AG09309 (cell line): ENCODE data around the gene TRIM56.
A peak's percentile ranks its signal among the peaks of the same experiment; 100 is the strongest.
"Not testable (repeated sequence)": the region's sequence is repeated elsewhere in the genome, so short reads cannot be mapped to it uniquely, and the experiment has no call there.

ENCODE experiments used
- DNase-seq: peaks from one replicate; pipeline ENCODE4 v3.0.0-alpha.2; 2010; ENCODE audit warnings: low read depth
- H3K4me3 ChIP-seq: 2 replicates; pipeline ENCODE4 v1.5.1; 2011; ENCODE audit warnings: mild to moderate bottlenecking, low read depth, low read length, moderate library complexity; ENCODE audit not compliant: control insufficient read depth
- TF ChIP-seq, protein P1 (sequence below): IDR thresholded peaks from 2 replicates; pipeline ENCODE4 v1.5.1; 2011; ENCODE audit warnings: mild to moderate bottlenecking, low read depth, low read length, inconsistent platforms; ENCODE audit not compliant: insufficient read depth, control insufficient read depth; ENCODE audit errors: missing control alignments

Gene TRIM56

DNA sequence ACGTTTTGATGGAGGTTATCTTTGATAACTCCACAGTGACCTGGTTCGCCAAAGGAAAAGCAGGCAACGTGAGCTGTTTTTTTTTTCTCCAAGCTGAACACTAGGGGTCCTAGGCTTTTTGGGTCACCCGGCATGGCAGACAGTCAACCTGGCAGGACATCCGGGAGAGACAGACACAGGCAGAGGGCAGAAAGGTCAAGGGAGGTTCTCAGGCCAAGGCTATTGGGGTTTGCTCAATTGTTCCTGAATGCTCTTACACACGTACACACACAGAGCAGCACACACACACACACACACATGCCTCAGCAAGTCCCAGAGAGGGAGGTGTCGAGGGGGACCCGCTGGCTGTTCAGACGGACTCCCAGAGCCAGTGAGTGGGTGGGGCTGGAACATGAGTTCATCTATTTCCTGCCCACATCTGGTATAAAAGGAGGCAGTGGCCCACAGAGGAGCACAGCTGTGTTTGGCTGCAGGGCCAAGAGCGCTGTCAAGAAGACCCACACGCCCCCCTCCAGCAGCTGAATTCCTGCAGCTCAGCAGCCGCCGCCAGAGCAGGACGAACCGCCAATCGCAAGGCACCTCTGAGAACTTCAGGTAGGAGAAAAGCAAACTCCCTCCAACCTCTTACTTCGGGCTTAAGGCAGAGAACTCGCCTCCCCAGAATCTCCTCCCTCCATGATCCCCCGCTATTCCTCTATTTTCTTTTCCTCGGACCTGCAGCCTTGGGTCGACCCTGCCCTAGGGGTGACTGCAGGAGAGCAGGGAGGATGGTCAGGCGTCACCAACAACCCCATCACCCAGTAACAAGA is 41.6 kb downstream of the TRIM56 start, which contains the start of gene SERPINE1:
SERPINE1 (plus strand) TSS at position 454 of the 809 bp plus-strand sequence. CDS start 1,290 bp downstream, outside the sequence.
- peak; percentile 99 for DNase-seq
- peak within 1 kb of the TSS; percentile 91 for H3K4me3 ChIP-seq
- TF ChIP-seq, protein P1, sequence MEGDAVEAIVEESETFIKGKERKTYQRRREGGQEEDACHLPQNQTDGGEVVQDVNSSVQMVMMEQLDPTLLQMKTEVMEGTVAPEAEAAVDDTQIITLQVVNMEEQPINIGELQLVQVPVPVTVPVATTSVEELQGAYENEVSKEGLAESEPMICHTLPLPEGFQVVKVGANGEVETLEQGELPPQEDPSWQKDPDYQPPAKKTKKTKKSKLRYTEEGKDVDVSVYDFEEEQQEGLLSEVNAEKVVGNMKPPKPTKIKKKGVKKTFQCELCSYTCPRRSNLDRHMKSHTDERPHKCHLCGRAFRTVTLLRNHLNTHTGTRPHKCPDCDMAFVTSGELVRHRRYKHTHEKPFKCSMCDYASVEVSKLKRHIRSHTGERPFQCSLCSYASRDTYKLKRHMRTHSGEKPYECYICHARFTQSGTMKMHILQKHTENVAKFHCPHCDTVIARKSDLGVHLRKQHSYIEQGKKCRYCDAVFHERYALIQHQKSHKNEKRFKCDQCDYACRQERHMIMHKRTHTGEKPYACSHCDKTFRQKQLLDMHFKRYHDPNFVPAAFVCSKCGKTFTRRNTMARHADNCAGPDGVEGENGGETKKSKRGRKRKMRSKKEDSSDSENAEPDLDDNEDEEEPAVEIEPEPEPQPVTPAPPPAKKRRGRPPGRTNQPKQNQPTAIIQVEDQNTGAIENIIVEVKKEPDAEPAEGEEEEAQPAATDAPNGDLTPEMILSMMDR, result peak; percentile 40

DNA sequence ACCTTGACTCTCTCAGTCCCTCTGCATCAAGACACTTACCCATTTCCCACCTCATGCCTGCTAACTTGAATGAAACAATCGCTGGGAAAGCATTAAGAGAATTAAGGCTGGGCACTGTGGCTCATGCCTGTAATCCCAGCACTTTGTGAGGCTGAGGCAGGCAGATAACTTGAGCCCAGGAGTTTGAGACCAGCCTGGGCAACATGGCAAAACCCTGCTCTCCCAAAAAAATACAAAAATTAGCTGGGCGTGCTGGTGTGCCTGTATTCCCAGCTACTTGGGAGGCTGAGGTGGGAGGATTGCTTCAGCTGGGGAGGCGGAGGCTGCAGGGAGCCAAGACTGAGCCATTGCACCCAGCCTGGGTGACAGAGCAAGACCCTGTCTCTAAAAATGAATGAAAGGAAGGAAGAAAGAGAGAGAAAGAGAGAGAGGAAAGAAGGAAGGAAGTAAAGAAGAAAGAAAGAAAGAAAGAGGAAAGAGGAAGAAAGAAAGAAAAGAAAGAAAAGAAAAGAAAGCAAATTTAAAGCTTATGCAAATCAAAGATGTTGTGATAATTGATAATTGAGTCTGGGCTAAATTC is 42.3 kb downstream of the TRIM56 start:
- no peak for DNase-seq
- H3K4me3 ChIP-seq, result peak overlapping the region; percentile 91
- TF ChIP-seq, protein P1, result no peak

DNA sequence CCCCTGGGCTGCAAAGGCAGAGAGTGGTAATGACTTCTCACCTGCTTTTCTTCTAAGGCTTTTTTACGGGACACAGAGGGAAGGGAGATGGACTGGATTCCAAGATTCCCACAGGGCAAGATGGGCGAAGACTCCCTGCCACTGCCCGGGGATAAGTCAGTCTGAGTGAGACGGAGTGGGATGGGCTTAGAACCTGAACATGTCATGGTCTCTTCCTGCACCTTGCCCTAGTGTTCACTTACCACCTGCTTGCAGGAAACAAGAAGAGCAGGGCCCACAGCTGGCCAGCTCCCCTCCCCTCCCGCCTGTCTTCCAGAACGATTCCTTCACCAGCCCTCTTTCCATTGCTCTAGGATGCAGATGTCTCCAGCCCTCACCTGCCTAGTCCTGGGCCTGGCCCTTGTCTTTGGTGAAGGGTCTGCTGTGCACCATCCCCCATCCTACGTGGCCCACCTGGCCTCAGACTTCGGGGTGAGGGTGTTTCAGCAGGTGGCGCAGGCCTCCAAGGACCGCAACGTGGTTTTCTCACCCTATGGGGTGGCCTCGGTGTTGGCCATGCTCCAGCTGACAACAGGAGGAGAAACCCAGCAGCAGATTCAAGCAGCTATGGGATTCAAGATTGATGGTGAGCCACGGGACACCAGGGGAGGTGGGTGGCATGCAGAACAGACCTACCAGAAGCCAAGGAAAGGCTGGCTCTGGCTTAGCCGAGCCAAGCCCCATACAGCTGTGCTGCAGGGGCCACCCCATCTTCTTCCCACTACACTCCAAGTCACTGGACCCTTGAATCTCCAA is 43.0 kb downstream of the TRIM56 start:
- peak overlapping the region; percentile 91 for H3K4me3 ChIP-seq
- TF ChIP-seq, protein P1, result no peak
- DNase-seq, result no peak

DNA sequence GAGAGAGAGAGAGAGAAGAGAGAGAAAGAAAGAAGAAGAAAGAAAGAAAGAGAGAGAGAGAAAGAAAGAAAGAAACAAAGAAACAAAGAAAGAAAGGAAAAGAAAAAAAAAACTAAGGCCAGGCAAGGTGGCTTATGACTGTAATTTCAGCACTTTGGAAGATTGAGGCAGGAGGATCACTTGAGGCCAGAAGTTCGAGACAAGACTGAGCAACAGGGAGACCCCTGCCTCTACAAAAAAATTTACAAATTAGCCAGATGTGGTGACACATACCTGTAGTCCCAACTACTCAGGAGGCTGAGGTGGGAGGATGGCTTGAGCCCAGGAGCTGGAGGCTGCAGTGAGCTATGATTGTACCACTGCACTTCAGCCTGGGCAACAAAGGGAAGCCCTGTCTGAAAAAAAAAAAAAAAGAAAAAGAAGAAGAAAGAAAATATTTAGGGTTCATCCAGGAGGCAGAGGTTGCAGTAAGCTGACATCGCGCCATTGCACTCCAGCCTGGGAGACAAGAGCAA is 44.4 kb downstream of the TRIM56 start:
- no peak overlapping the region; the same call in 1 of the 2 replicates for H3K4me3 ChIP-seq
- no peak for DNase-seq
- TF ChIP-seq, protein P1, result no peak

DNA sequence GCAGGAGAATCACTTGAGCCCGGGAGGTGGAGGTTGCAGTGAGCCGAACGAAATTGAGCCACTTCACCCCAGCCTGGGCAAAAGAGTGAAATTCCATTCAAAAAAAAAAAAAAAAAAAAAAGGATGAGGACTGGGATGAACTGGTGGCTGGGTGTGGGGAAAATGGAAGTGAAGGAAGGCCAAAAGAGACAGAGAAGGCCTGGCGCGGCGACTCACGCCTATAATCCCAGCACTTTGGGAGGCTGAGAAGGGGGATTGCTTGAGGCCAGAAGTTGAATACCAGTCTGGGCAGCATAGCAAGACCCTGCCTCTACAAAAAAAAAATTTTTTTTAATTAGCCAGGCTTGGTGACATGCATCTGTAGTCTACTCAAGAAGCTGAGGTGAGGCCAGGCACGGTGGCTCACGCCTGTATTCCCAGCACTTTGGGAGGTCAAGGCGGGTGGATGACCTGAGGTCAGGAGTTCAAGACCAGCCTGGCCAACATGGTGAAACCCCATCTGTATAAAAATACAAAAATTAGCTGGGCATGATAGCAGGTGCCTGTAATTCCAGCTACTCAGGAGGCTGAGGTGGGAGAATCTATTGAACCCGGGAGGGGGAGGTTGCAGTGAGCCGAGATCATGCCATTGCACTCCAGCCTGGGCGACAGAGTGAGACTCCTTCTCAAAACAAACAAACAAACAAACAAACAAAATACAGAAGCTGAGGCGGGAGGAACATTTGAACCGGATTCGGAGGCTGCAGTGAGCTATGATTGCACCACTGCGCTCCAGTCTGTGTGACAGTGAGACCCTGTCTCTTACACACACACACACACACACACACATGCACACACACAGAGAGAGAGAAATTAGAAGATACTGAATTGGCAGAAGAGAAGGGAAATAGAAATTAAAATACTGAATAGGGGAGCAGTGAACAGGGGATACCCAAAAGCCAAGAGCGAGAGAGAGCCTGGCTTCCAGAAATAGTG is 47.6 kb downstream of the TRIM56 start:
- DNase-seq, H3K4me3 ChIP-seq: not testable (repeated sequence)

DNA sequence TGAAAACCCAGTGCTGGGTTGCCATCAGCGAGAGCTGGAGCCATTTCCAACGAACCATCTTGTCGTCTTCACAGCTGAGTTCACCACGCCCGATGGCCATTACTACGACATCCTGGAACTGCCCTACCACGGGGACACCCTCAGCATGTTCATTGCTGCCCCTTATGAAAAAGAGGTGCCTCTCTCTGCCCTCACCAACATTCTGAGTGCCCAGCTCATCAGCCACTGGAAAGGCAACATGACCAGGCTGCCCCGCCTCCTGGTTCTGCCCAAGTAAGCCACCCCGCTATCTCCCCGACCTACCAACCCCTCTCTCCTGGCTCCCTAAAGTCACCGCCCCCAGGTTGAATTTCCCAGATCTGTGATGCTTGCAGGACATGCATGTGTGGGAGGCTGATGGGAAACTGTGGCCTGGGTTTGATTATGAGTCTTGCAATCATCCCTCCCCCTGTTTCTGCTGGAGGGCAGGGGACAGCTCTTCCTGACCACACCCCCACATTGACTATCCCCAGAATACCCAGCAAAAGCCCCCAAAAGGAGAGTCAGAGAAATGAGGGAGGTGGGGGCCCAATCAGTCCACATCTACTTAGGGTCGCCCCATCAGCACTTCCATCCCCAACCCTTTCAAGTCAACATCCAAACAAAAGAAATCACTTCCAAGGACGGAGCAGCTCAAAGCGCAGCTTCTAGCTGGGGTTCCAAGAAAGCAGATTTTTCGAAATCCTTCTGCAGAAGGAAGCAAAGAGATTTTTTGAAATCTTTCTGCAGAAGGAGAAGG is 48.5 kb downstream of the TRIM56 start:
- H3K4me3 ChIP-seq, result peak overlapping the region; percentile 4; the same call in 1 of the 2 replicates
- no peak for DNase-seq
- TF ChIP-seq, protein P1, result no peak
